Vagina (tissue), 2 donors: ENCODE data around the gene ZFHX3.

Source experiments
- POLR2A ChIP-seq, 2 donors: fragments of 450-650 bp; IDR thresholded peaks; one replicate each; pipeline ENCODE4 v1.6.1; 2017; ENCODE audit warnings: antibody characterized with exemption in 2 of 2, mild to moderate bottlenecking in 2 of 2, moderate library complexity in 2 of 2
- TF ChIP-seq, protein P1 (sequence below), 3 experiments: fragments of 450-650 bp in 2 of 3; fragments of 200-600 bp in 1 of 3; sonication (generic) in 1 of 3; IDR thresholded peaks; one replicate each; pipeline ENCODE4 v1.5.1; 2017 to 2019; ENCODE audit warnings: antibody characterized with exemption in 3 of 3, mild to moderate bottlenecking in 2 of 3, moderate library complexity in 2 of 3

DNA sequence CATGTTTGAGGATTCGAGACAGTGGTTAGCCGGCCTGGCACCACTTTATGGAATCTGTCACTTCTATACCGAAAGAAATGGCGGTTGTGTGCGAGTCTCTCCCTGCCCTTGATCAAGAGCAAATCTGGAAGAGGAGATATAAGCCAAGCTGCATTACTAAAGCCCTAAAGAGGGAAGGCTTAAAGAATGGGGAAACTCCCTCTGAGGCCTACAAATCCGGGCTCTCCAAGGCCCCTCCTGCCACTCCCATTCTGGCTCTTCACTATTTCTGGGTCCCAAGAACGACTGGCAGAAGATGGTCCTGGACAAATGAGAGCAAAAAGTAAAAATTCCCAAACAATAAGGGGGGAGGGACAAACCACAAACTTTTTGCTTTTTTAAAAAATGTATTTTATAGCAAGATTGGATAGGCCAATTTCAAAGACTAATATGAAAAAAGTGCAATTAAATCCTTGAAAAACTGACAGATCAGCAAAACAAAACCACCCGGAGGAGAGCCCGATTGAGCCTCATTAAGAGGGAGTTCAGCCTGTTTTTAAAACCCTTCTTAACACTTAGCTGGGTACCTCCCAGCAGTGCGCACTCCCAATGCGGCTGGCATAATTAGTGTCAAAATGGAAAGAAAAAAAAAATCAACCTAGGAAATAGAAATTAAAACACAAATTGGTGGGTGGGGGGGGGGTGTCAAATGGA lies 193.5 kb downstream of the ZFHX3 start:
- TF ChIP-seq, protein P1, sequence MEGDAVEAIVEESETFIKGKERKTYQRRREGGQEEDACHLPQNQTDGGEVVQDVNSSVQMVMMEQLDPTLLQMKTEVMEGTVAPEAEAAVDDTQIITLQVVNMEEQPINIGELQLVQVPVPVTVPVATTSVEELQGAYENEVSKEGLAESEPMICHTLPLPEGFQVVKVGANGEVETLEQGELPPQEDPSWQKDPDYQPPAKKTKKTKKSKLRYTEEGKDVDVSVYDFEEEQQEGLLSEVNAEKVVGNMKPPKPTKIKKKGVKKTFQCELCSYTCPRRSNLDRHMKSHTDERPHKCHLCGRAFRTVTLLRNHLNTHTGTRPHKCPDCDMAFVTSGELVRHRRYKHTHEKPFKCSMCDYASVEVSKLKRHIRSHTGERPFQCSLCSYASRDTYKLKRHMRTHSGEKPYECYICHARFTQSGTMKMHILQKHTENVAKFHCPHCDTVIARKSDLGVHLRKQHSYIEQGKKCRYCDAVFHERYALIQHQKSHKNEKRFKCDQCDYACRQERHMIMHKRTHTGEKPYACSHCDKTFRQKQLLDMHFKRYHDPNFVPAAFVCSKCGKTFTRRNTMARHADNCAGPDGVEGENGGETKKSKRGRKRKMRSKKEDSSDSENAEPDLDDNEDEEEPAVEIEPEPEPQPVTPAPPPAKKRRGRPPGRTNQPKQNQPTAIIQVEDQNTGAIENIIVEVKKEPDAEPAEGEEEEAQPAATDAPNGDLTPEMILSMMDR (IDR thresholded peaks at IDR 0.05): no peak
- TF ChIP-seq POLR2A (IDR thresholded peaks at IDR 0.05): no peak
